ENCODE measurements around the gene TNIP1. TPM values are rescaled to one million over a fixed set of nuclear protein-coding genes. Genes with fewer than 3 reads are reported as not detected.
A peak's percentile ranks its signal among the peaks of the same experiment; 100 is the strongest.

The TNIP1 gene
- total RNA-seq, 2 experiments from 2014 or later, result 132 to 138 TPM

GRCh38 chr5:151084363-151084762, 3.5 kb upstream of the TNIP1 start:
- Mint-ChIP-seq H3K36me3 (ENCODE audit: low read depth) (peaks cover 8% of the 10 kb centered on the region), H3K27ac (no peak overlapping the region), H3K4me3 (no peak overlapping the region), H3K4me1 (ENCODE audit: low read depth) (peaks cover 70% of the 10 kb centered on the region), H3K9me3 (ENCODE audit: insufficient read depth) (no peaks in the 10 kb centered on the region), H3K27me3 (ENCODE audit: low read depth) (no peaks in the 10 kb centered on the region)
- no peak for ATAC-seq
- ChIA-PET POLR2A (interaction anchor here (1.0 to 4.5 kb wide), 4 partner anchors 9 to 19 kb away, joined by 4 to 15 read pairs (median 9); no protein-coding TSS in a partner anchor), CTCF (interaction anchor here (1.0 to 10.8 kb wide), 7 partner anchors 14 to 128 kb away, joined by 3 to 98 read pairs (median 9); no protein-coding TSS in a partner anchor)
- DNase-seq, result no peak

GRCh38 chr5:151083081-151083676, 2.3 kb upstream of the TNIP1 start:
- H3K4me1 Mint-ChIP-seq (ENCODE audit: low read depth), result peaks cover 76% of the 10 kb centered on the region
- POLR2A ChIA-PET, result interaction anchor here (1.0 to 4.5 kb wide), 4 partner anchors 10 to 18 kb away, joined by 4 to 15 read pairs (median 9); no protein-coding TSS in a partner anchor
- CTCF ChIA-PET, result interaction anchor here (0.9 to 10.8 kb wide), 12 partner anchors 7 to 129 kb away, joined by 3 to 98 read pairs (median 6); no protein-coding TSS in a partner anchor
- H3K4me3 Mint-ChIP-seq, result no peak overlapping the region
- ATAC-seq, result no peak
- peak overlapping the region; percentile 73 for H3K27ac Mint-ChIP-seq
- H3K36me3 Mint-ChIP-seq (ENCODE audit: low read depth), result peaks cover 16% of the 10 kb centered on the region
- H3K9me3 Mint-ChIP-seq (ENCODE audit: insufficient read depth), result no peaks in the 10 kb centered on the region
- no peaks in the 10 kb centered on the region for H3K27me3 Mint-ChIP-seq (ENCODE audit: low read depth)
- DNase-seq, result peak; percentile 53

GRCh38 chr5:151082282-151082902, 1.6 kb upstream of the TNIP1 start:
- Mint-ChIP-seq H3K9me3 (ENCODE audit: insufficient read depth) (no peaks in the 10 kb centered on the region), H3K36me3 (ENCODE audit: low read depth) (peaks cover 24% of the 10 kb centered on the region), H3K27me3 (ENCODE audit: low read depth) (no peaks in the 10 kb centered on the region), H3K4me3 (peak overlapping the region; percentile 85), H3K4me1 (ENCODE audit: low read depth) (peaks cover 80% of the 10 kb centered on the region), H3K27ac (peak overlapping the region; percentile 37)
- CTCF ChIA-PET, result interaction anchor here (0.9 to 10.8 kb wide), 16 partner anchors 8 to 236 kb away, joined by 3 to 98 read pairs (median 4); partner anchors contain the start of gene IRGM
- ATAC-seq (no peak), DNase-seq (no peak)
- POLR2A ChIA-PET, result interaction anchor here (1.0 to 2.5 kb wide), 6 partner anchors 8 to 382 kb away, joined by 3 to 12 read pairs (median 8); partner anchors contain the start of gene RBM22

- H3K4me3 Mint-ChIP-seq, result peak overlapping the region; percentile 85
- H3K4me1 Mint-ChIP-seq (ENCODE audit: low read depth), result peaks cover 80% of the 10 kb centered on the region
- ChIA-PET CTCF (interaction anchor here (0.9 to 10.8 kb wide), 16 partner anchors 9 to 381 kb away, joined by 3 to 98 read pairs (median 4); partner anchors contain the start of genes IRGM and RBM22), POLR2A (interaction anchor here (0.6 to 2.2 kb wide), 11 partner anchors 9 to 381 kb away, joined by 3 to 12 read pairs (median 3); partner anchors contain the start of gene RBM22)
- DNase-seq (no peak), ATAC-seq (no peak)
- H3K27ac Mint-ChIP-seq, result peak overlapping the region; percentile 86
- H3K27me3 Mint-ChIP-seq (ENCODE audit: low read depth), result no peaks in the 10 kb centered on the region
- H3K9me3 Mint-ChIP-seq (ENCODE audit: insufficient read depth), result no peaks in the 10 kb centered on the region
- peaks cover 32% of the 10 kb centered on the region for H3K36me3 Mint-ChIP-seq (ENCODE audit: low read depth)
These were observed 822 bp upstream of the TNIP1 start for GRCh38 chr5:151081431-151082281.

- H3K4me1 Mint-ChIP-seq (ENCODE audit: low read depth), result peaks cover 80% of the 10 kb centered on the region
- peak overlapping the region; percentile 37 for H3K27ac Mint-ChIP-seq
- no peak for DNase-seq
- ATAC-seq, result no peak
- H3K4me3 Mint-ChIP-seq, result peak overlapping the region; percentile 77
- CTCF ChIA-PET, result interaction anchor here (1.2 to 10.8 kb wide), 6 partner anchors 19 to 85 kb away, joined by 3 to 98 read pairs (median 4); no protein-coding TSS in a partner anchor
- H3K9me3 Mint-ChIP-seq (ENCODE audit: insufficient read depth), result no peaks in the 10 kb centered on the region
- H3K27me3 Mint-ChIP-seq (ENCODE audit: low read depth), result no peaks in the 10 kb centered on the region
- POLR2A ChIA-PET, result interaction anchor here (0.6 to 2.2 kb wide), 14 partner anchors 10 to 667 kb away, joined by 3 to 12 read pairs (median 3); partner anchors contain the start of gene CD74
- peaks cover 48% of the 10 kb centered on the region for H3K36me3 Mint-ChIP-seq (ENCODE audit: low read depth)
These were observed 809 bp downstream of the TNIP1 start for GRCh38 chr5:151079838-151080612.

GRCh38 chr5:151078490-151079262, 2.2 kb downstream of the TNIP1 start:
- Mint-ChIP-seq H3K4me1 (ENCODE audit: low read depth) (peaks cover 73% of the 10 kb centered on the region), H3K4me3 (peak overlapping the region; percentile 77), H3K27ac (peak overlapping the region; percentile 51), H3K36me3 (ENCODE audit: low read depth) (peaks cover 56% of the 10 kb centered on the region), H3K9me3 (ENCODE audit: insufficient read depth) (no peaks in the 10 kb centered on the region), H3K27me3 (ENCODE audit: low read depth) (no peaks in the 10 kb centered on the region)
- DNase-seq (peak; percentile 76), ATAC-seq (peak; percentile 23)
- ChIA-PET CTCF (interaction anchor here (1.0 to 10.8 kb wide), 7 partner anchors 18 to 135 kb away, joined by 3 to 98 read pairs (median 4); no protein-coding TSS in a partner anchor), POLR2A (interaction anchor here (0.5 to 1.5 kb wide), 5 partner anchors 11 to 28 kb away, joined by 3 to 4 read pairs (median 3); no protein-coding TSS in a partner anchor)

GRCh38 chr5:151077967-151078366, 2.9 kb downstream of the TNIP1 start:
- Mint-ChIP-seq H3K4me3 (peak overlapping the region; percentile 77), H3K4me1 (ENCODE audit: low read depth) (peaks cover 65% of the 10 kb centered on the region), H3K27ac (peak overlapping the region; percentile 51), H3K9me3 (ENCODE audit: insufficient read depth) (no peaks in the 10 kb centered on the region), H3K27me3 (ENCODE audit: low read depth) (no peaks in the 10 kb centered on the region), H3K36me3 (ENCODE audit: low read depth) (peaks cover 61% of the 10 kb centered on the region)
- ChIA-PET POLR2A (interaction anchor here (0.9 kb wide), 1 partner anchor 12 kb away, joined by 3 read pairs; no protein-coding TSS in a partner anchor), CTCF (interaction anchor here (1.2 to 10.8 kb wide), 3 partner anchors 30 to 48 kb away, joined by 5 to 98 read pairs (median 11); no protein-coding TSS in a partner anchor)
- no peak for DNase-seq
- ATAC-seq, result no peak

GRCh38 chr5:151077419-151077818, 3.4 kb downstream of the TNIP1 start:
- peak overlapping the region; percentile 51 for H3K27ac Mint-ChIP-seq
- no peak for ATAC-seq
- peaks cover 60% of the 10 kb centered on the region for H3K4me1 Mint-ChIP-seq (ENCODE audit: low read depth)
- no peaks in the 10 kb centered on the region for H3K27me3 Mint-ChIP-seq (ENCODE audit: low read depth)
- H3K9me3 Mint-ChIP-seq (ENCODE audit: insufficient read depth), result no peaks in the 10 kb centered on the region
- H3K4me3 Mint-ChIP-seq, result peak overlapping the region; percentile 77
- CTCF ChIA-PET, result interaction anchor here (1.2 to 10.8 kb wide), 2 partner anchors 38 kb away, joined by 3 to 98 read pairs; no protein-coding TSS in a partner anchor
- no peak for DNase-seq
- peaks cover 65% of the 10 kb centered on the region for H3K36me3 Mint-ChIP-seq (ENCODE audit: low read depth)
- POLR2A ChIA-PET, result no interaction called here

GRCh38 chr5:151076616-151077015, 4.2 kb downstream of the TNIP1 start:
- POLR2A ChIA-PET, result interaction anchor here (1.1 kb wide), 1 partner anchor 10 kb away, joined by 3 read pairs; no protein-coding TSS in a partner anchor
- Mint-ChIP-seq H3K27me3 (ENCODE audit: low read depth) (no peaks in the 10 kb centered on the region), H3K4me3 (no peak overlapping the region), H3K9me3 (ENCODE audit: insufficient read depth) (no peaks in the 10 kb centered on the region), H3K36me3 (ENCODE audit: low read depth) (peaks cover 70% of the 10 kb centered on the region), H3K27ac (no peak overlapping the region), H3K4me1 (ENCODE audit: low read depth) (peaks cover 61% of the 10 kb centered on the region)
- ATAC-seq (no peak), DNase-seq (no peak)
- CTCF ChIA-PET, result interaction anchor here (1.2 to 9.8 kb wide), 2 partner anchors 27 to 39 kb away, joined by 3 to 67 read pairs; no protein-coding TSS in a partner anchor

Data from activated CD8-positive, alpha-beta T cell treated with anti-CD3 and anti-CD28 coated beads, Interleukin-2, amount 10 ng/mL, durations not matched to agents 7 days and 5 days (primary cell).